Endothelial cell (in vitro differentiated cells): ENCODE results near the gene REN. TPM values are rescaled to one million over a fixed set of nuclear protein-coding genes. Genes with fewer than 3 reads are reported as not detected.

Source experiments
- DNase-seq: peaks from one replicate; pipeline ENCODE4 v3.0.0; 2021; ENCODE audit warnings: low spot score
- H3K27ac Mint-ChIP-seq: one replicate; pipeline ENCODE4 v1.8.0; 2021; ENCODE audit warnings: mixed read lengths, inconsistent platforms; ENCODE audit not compliant: unreplicated experiment
- H3K27me3 Mint-ChIP-seq: one replicate; pipeline ENCODE4 v1.8.0; 2021; ENCODE audit warnings: mild to moderate bottlenecking, moderate library complexity, mixed read lengths, inconsistent platforms; ENCODE audit not compliant: unreplicated experiment
- H3K36me3 Mint-ChIP-seq: one replicate; pipeline ENCODE4 v1.8.0; 2021; ENCODE audit warnings: mild to moderate bottlenecking, low read depth, mixed read lengths, inconsistent platforms; ENCODE audit not compliant: unreplicated experiment
- H3K4me1 Mint-ChIP-seq: one replicate; pipeline ENCODE4 v1.8.0; 2021; ENCODE audit warnings: mild to moderate bottlenecking, mixed read lengths, inconsistent platforms; ENCODE audit not compliant: unreplicated experiment
- H3K4me3 Mint-ChIP-seq: one replicate; pipeline ENCODE4 v1.8.0; 2021; ENCODE audit warnings: mild to moderate bottlenecking, mixed read lengths, inconsistent platforms; ENCODE audit not compliant: unreplicated experiment
- H3K9me3 Mint-ChIP-seq: one replicate; pipeline ENCODE4 v1.8.0; 2021; ENCODE audit warnings: mixed read lengths, inconsistent platforms; ENCODE audit not compliant: unreplicated experiment
- CTCF ChIP-seq: fragments of 200-600 bp; sonication (generic); IDR thresholded peaks from one replicate; pipeline ENCODE4 v1.5.0; 2021; ENCODE audit warnings: antibody characterized with exemption; ENCODE audit not compliant: unreplicated experiment
- total RNA-seq: library from RNA; stranded (reverse); fragmentation: NEBNext Ultra II Directional; extraction: Animal tissue kit (Norgen Biotek cat#: 25700); gene quantifications from one replicate; pipeline ENCODE4 v1.2.1, GENCODE V29; 2021; ENCODE audit not compliant: unreplicated experiment

The REN gene
- total RNA-seq, 1 donor from 2014 or later = not detected

DNA sequence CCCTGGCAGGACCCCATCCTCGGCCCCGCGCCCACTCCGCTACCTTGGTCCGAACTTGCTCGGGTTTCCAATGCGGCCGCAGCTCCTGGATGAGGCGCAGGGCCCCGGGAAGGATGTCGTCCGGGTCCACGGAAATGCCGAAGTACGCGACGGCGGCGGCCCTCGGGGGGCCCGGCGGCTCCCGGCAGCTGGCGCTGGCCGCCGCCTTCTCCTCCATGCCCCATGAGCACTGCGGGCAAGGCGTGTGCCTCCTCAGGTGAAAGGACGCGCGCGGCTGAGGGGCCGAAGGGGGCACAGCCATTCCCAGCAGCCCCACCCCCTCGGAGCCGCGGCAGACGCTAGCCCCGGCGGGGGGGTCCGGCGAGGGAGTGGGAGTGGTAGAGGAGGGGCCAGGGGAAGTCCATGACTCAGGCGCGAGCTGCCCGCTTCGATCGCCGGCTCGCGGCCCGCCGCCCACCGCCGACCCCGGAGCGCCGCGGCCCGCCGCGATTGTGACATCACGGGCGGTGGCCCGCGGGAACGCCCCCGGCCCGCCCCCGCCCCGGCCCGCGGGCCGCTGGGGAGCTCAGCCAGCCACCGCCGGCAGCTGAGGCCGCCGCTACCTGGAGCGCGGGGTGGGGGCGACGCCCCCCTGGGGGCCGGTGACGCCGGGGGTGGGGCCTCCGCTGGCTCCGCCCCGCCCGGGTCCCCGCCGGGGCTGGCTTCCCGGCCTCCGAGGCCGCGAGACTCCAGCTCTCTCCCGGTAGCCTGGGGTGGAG, 14.4 kb downstream of the REN start, which contains the start of gene ETNK2:
Gene ETNK2 (minus strand): TSS at position 493 of the 758 bp plus-strand sequence. CDS start 192 bp downstream, at position 301.
- no peak for TF ChIP-seq CTCF
- DNase-seq = peak; percentile 69
- Mint-ChIP-seq H3K4me3 (peak within 1 kb of the TSS; percentile 86), H3K27me3 (peaks cover 16% of the 10 kb centered on the region), H3K27ac (no peak within 1 kb of the TSS), H3K36me3 (peaks cover 3% of the 10 kb centered on the region), H3K4me1 (peaks cover 10% of the 10 kb centered on the region), H3K9me3 (no peaks in the 10 kb centered on the region)

DNA sequence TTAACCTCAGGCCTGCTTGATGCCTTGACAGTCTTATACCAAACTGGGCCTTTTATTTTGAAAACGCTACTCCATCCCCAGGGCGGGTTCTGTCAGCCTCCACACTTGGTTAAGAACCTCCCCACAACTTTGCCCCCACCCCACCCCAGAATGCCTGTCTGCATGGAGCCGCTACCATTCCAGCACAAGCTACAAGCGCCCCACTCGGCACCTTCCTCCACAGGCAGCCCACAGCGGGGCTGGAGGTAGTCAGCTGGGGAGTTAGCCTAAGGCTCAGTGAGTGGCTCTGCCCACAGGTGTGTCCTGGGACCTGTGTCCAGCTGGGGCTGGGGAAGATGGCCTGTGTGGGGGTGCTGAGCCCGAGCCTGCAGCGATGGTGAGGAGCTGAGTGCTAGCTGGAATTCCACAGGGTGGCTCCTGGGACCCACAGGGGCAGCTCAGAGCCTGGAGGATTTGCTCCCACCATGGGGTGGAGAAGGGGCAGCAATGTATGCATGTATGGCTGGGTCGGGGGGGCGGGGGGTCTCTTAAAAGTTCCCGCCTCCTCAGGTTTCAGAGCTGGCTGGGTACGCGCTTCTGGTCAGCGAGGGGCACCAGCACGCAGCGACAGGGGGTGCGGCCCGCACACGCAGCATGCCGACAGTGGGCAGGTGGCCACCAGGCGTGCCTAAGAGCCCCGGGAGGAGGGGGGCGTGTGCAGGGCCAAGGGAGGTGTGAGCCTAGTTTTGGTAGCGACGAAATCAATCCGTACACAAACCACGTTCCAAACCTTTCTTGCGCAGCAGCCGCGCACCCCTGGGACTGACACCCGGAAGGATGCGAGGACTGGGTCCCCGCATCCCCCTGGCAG, 15.2 kb downstream of the REN start:
- Mint-ChIP-seq H3K36me3 (peaks cover 3% of the 10 kb centered on the region), H3K27me3 (peaks cover 17% of the 10 kb centered on the region), H3K4me1 (peaks cover 10% of the 10 kb centered on the region), H3K9me3 (no peaks in the 10 kb centered on the region), H3K4me3 (peak overlapping the region; percentile 42), H3K27ac (no peak overlapping the region)
- no peak for TF ChIP-seq CTCF
- no peak for DNase-seq

GRCh38 chr1:204149635-204150565, 16.2 kb downstream of the REN start:
- H3K9me3 Mint-ChIP-seq = no peaks in the 10 kb centered on the region
- DNase-seq = no peak
- peaks cover 10% of the 10 kb centered on the region for H3K4me1 Mint-ChIP-seq
- H3K27ac Mint-ChIP-seq = no peak overlapping the region
- no peak for TF ChIP-seq CTCF
- H3K27me3 Mint-ChIP-seq = peaks cover 17% of the 10 kb centered on the region
- peak overlapping the region; percentile 42 for H3K4me3 Mint-ChIP-seq
- peaks cover 3% of the 10 kb centered on the region for H3K36me3 Mint-ChIP-seq

DNA sequence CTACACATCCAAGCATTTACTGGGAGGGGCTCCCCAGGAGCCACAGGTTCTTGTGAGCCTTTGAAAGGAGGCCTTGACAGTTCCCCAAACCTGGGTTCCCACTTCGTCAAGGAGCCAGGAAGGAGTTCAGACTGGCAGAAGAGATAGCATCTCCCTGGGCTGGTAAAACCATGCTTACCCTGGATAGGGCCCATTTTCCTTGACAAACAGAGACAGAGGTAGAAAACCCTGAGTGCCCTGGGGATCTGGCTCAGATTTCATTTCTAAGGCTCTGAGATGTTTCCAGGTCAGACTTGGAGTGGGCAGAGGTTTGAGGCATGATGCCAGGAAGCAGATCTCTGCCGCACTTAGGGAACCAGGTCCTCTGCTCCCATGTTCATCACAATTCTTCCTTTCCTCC, 17.0 kb downstream of the REN start:
- H3K4me3 Mint-ChIP-seq = no peak overlapping the region
- peaks cover under 1% of the 10 kb centered on the region for H3K36me3 Mint-ChIP-seq
- peaks cover 17% of the 10 kb centered on the region for H3K27me3 Mint-ChIP-seq
- no peak overlapping the region for H3K27ac Mint-ChIP-seq
- H3K4me1 Mint-ChIP-seq = peaks cover 10% of the 10 kb centered on the region
- DNase-seq = no peak
- H3K9me3 Mint-ChIP-seq = no peaks in the 10 kb centered on the region
- no peak for TF ChIP-seq CTCF
